ENCODE measurements around the gene MICB.
A peak's percentile ranks its signal among the peaks of the same experiment; 100 is the strongest.

The MICB gene

DNA sequence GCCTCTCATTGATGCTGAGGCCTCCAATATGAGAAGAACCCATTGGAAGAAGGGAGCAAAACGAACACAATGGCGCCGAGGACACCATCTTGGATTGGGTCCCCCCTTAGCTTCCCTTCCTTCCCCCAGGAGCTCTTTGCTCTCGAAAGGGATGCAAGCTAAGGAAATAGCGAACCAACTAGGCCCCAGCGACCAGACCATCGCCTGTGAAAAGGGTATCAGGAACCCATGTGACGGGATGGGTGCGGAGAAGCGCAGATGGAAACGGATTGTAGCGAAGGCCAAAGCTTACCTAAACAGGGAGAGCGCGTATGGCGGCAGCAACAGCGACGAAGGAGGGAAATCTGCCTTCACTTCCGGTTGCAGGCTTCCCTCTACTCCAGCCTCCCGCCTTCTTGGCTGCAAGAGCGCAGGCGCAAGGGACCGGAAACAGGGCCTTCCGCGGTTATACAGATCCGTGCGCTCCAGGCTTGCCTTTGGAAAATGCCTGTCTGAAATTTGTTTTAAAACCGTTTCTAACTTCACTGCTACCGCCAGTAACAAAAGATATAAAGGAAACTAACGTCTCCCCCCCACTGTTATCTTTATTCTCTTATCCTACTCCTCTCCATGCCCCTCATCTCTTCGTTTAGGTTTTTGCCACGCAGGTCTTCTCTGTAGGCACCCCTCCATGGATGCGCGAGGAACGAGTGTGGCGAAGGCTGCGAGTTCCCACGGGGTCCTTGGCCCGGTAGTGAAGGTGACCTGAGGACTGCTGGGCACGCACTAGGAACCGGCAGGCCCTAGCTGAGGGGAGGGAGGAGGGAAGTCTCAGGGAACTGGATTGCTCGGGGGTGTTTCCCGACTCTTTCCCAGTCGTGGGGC is 43.9 kb downstream of the MICB start, which contains the start of gene DDX39B:
TSS of gene DDX39B (minus strand) at position 346 of the 864 bp plus-strand sequence. CDS start 1,471 bp downstream, outside the sequence.
- DNase-seq, result peak; percentile 96 to 98

GRCh38 chr6:31543639-31544038 is 45.7 kb downstream of the MICB start:
- DNase-seq, result no peak

DNA sequence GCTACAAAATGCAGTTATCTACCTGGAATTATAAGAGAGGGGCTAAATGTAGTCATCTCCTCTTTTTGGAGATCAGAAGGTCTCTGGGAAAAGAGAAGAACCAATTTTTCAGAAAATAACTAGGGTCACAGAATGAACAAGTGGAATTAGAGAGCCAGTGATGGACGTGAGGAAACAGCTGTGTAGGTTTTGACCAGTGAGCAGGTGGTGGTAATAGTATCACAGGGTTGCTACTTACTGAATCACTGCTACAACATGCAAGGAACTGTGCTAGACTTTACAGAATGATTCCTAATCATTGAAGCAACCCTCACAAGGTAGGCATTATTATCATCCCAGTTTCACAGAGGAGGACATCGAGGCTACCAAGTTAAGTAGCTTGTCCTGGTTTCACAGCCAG is 46.7 kb downstream of the MICB start:
- DNase-seq, result no peak

- peak in 1 of 2 experiments; percentile 42 for DNase-seq
Measured at GRCh38 chr6:31545291-31545690, 47.3 kb downstream of the MICB start.

GRCh38 chr6:31546339-31546957 is 48.5 kb downstream of the MICB start, which contains the start of gene ATP6V1G2:
Gene ATP6V1G2, minus strand, starts transcription at chr6:31546608. Its CDS starts 49 bp downstream, at chr6:31546559.
- peak; percentile 97 to 98 for DNase-seq

- DNase-seq, result peak; percentile 94 to 98
Measured at GRCh38 chr6:31546958-31547726, 49.2 kb downstream of the MICB start, which contains the start of gene NFKBIL1. Gene NFKBIL1, plus strand, starts transcription at chr6:31547608. Its CDS starts 87 bp downstream, at chr6:31547695.

GRCh38 chr6:31547727-31548543 is 50.0 kb downstream of the MICB start:
- peak in 1 of 2 experiments; percentile 39 for DNase-seq

- no peak for DNase-seq
Measured at GRCh38 chr6:31548544-31548873, 50.6 kb downstream of the MICB start.

GRCh38 chr6:31551371-31551770 is 53.4 kb downstream of the MICB start:
- DNase-seq, result peak in 1 of 2 experiments; percentile 48

- DNase-seq, result no peak
Measured at GRCh38 chr6:31556307-31556706, 58.4 kb downstream of the MICB start.

GRCh38 chr6:31557443-31558317 is 59.7 kb downstream of the MICB start:
- DNase-seq, result no peak

DNA sequence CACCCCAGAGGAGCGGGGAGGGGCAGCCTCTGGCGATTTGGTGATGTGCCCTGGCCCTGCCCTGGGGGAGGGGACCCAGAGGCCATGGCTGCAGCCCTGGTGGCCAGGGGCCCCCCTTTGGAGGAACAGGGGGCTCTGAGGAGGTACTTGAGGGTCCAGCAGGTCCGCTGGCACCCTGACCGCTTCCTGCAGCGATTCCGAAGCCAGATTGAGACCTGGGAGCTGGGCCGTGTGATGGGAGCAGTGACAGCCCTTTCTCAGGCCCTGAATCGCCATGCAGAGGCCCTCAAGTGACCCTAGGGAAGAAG is 60.3 kb downstream of the MICB start:
- DNase-seq, result no peak

GRCh38 chr6:31558631-31559500 is 60.9 kb downstream of the MICB start:
- no peak for DNase-seq

DNA sequence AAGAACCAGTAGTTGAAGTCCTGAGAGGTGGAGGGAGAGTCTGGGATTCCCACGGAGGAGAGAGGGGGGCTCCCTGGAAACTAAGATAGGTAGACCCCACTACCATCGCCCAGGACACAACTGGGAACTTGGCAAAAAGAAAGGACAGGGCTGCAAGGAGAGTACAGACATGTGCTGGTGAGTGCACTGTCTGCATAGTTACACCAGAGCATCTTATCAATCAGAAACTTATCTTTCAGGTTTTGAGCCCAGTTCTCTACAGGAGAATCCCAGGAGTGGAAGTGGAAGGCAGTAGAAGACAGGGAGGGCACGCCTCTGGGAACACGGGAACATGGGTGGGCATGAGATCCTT is 61.6 kb downstream of the MICB start:
- DNase-seq, result no peak

GRCh38 chr6:31559958-31560696 is 62.2 kb downstream of the MICB start:
- no peak for DNase-seq

DNA sequence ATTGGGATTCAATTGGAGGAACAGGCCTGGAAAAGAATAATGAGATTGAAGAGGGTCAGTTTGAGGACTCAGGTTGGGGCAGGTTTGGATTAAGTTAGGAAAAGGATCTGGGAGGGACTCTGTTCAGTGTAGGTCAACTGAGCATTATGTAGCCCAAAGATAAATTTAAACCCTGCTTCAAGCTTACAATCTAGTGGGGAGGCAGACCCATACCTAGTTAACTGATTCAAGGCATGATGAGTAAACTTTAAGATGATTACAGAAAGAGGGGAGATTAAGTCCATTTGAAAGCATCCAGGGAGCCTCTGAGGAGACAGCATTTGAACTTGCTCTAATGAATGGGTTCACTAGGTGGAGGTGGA is 62.7 kb downstream of the MICB start:
- no peak for DNase-seq
